Liver (tissue), 3 donors: Measurements from ENCODE around the gene HEPN1.

ENCODE experiments used
- TAF1 ChIP-seq: conservative IDR thresholded peaks from 2 replicates; pipeline ENCODE4 v1.6.1; 2016; ENCODE audit warnings: antibody characterized with exemption, mild to moderate bottlenecking
- TF ChIP-seq, protein P1 (sequence below): fragments of 150-350 bp; IDR thresholded peaks from 2 replicates; pipeline ENCODE4 v1.5.1; 2017; ENCODE audit warnings: improper control_type of control experiment, low read depth, low read length; ENCODE audit not compliant: missing input control
- donor health status: healthy.
- donor health status: healthy.

- TF ChIP-seq, protein P1, sequence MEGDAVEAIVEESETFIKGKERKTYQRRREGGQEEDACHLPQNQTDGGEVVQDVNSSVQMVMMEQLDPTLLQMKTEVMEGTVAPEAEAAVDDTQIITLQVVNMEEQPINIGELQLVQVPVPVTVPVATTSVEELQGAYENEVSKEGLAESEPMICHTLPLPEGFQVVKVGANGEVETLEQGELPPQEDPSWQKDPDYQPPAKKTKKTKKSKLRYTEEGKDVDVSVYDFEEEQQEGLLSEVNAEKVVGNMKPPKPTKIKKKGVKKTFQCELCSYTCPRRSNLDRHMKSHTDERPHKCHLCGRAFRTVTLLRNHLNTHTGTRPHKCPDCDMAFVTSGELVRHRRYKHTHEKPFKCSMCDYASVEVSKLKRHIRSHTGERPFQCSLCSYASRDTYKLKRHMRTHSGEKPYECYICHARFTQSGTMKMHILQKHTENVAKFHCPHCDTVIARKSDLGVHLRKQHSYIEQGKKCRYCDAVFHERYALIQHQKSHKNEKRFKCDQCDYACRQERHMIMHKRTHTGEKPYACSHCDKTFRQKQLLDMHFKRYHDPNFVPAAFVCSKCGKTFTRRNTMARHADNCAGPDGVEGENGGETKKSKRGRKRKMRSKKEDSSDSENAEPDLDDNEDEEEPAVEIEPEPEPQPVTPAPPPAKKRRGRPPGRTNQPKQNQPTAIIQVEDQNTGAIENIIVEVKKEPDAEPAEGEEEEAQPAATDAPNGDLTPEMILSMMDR: no peak
- no peak for TF ChIP-seq TAF1
Measured at GRCh38 chr11:124877910-124878758, 40.9 kb upstream of the HEPN1 start.
